Brain microvascular endothelial cell (primary cell): ENCODE results near the gene UNC119.

Experiments used
- DNase-seq: peaks from one replicate; pipeline ENCODE4 v3.0.0-alpha.2; 2020
- H3K27ac ChIP-seq: fragments of 250-450 bp; sonication (Bioruptor Pico); 2 replicates; pipeline ENCODE4 v1.5.1; 2020; ENCODE audit warnings: mild to moderate bottlenecking, moderate library complexity
- H3K27me3 ChIP-seq: fragments of 250-450 bp; sonication (Bioruptor Pico); replicated peaks from 2 replicates; pipeline ENCODE4 v1.5.1; 2020; ENCODE audit warnings: mild to moderate bottlenecking
- H3K36me3 ChIP-seq: fragments of 250-450 bp; sonication (Bioruptor Pico); replicated peaks from 2 replicates; pipeline ENCODE4 v1.5.1; 2020; ENCODE audit warnings: mild to moderate bottlenecking
- H3K4me3 ChIP-seq: 2 replicates; pipeline ENCODE4 v1.5.1; 2011; ENCODE audit warnings: low read depth, mild to moderate bottlenecking, control low read depth, low read length, moderate library complexity
- CTCF ChIP-seq: IDR thresholded peaks from 2 replicates; pipeline ENCODE4 v1.5.1; 2011; ENCODE audit warnings: low read depth, mild to moderate bottlenecking, moderate library complexity, low read length, control low read depth, inconsistent platforms; ENCODE audit errors: missing control alignments
- in situ Hi-C: cut with HindIII; loops from 2 replicates; pipeline ENCODE4 v1.10.0; 2017; ENCODE audit warnings: low sequenced_read_pairs, low pct_ligation_motif_present

UNC119 gene

GRCh38 chr17:28530250-28530649, 22.2 kb downstream of the UNC119 start:
- H3K27ac ChIP-seq = no peak overlapping the region
- no peak overlapping the region for H3K4me3 ChIP-seq
- no peak for DNase-seq
- H3K36me3 ChIP-seq = no peaks in the 10 kb centered on the region
- TF ChIP-seq CTCF = no peak
- in situ Hi-C loops = no loop called here
- H3K27me3 ChIP-seq = no peaks in the 10 kb centered on the region

- no peak for TF ChIP-seq CTCF
- in situ Hi-C loops = no loop called here
- Histone ChIP-seq H3K4me3 (no peak overlapping the region), H3K27me3 (no peaks in the 10 kb centered on the region), H3K27ac (no peak overlapping the region), H3K36me3 (no peaks in the 10 kb centered on the region)
- DNase-seq = no peak
Measured at GRCh38 chr17:28529013-28529400, 23.4 kb downstream of the UNC119 start.

GRCh38 chr17:28528327-28529012, 24.0 kb downstream of the UNC119 start:
- Histone ChIP-seq H3K4me3 (no peak overlapping the region), H3K27ac (no peak overlapping the region), H3K36me3 (no peaks in the 10 kb centered on the region), H3K27me3 (no peaks in the 10 kb centered on the region)
- in situ Hi-C loops = no loop called here
- TF ChIP-seq CTCF = no peak
- no peak for DNase-seq

- Histone ChIP-seq H3K36me3 (no peaks in the 10 kb centered on the region), H3K4me3 (no peak overlapping the region), H3K27ac (no peak overlapping the region), H3K27me3 (no peaks in the 10 kb centered on the region)
- no peak for TF ChIP-seq CTCF
- in situ Hi-C loops = no loop called here
- DNase-seq = no peak
Measured at GRCh38 chr17:28527859-28528258, 24.6 kb downstream of the UNC119 start.

- TF ChIP-seq CTCF = no peak
- no peak for DNase-seq
- in situ Hi-C loops = no loop called here
- Histone ChIP-seq H3K27ac (no peak overlapping the region), H3K27me3 (no peaks in the 10 kb centered on the region), H3K4me3 (no peak overlapping the region), H3K36me3 (no peaks in the 10 kb centered on the region)
Measured at GRCh38 chr17:28527181-28527681, 25.2 kb downstream of the UNC119 start.

- Histone ChIP-seq H3K27ac (no peak overlapping the region), H3K4me3 (no peak overlapping the region), H3K27me3 (peaks cover 2% of the 10 kb centered on the region), H3K36me3 (no peaks in the 10 kb centered on the region)
- DNase-seq = no peak
- in situ Hi-C loops = no loop called here
- no peak for TF ChIP-seq CTCF
Measured at GRCh38 chr17:28526381-28526780, 26.0 kb downstream of the UNC119 start.
